Measurements from ENCODE around the gene IFRD2.

IFRD2 gene

GRCh38 chr3:50241163-50241562 lies 51.1 kb downstream of the IFRD2 start:
- no peak for DNase-seq (ENCODE audit: low read depth)
- TF ChIP-seq CTCF (IDR thresholded peaks at IDR 0.05; ENCODE audit: insufficient read depth, low read depth, low read length, missing control alignments), result no peak
- no peak overlapping the region for H3K4me3 ChIP-seq (ENCODE audit: low read depth, low read length)

DNA sequence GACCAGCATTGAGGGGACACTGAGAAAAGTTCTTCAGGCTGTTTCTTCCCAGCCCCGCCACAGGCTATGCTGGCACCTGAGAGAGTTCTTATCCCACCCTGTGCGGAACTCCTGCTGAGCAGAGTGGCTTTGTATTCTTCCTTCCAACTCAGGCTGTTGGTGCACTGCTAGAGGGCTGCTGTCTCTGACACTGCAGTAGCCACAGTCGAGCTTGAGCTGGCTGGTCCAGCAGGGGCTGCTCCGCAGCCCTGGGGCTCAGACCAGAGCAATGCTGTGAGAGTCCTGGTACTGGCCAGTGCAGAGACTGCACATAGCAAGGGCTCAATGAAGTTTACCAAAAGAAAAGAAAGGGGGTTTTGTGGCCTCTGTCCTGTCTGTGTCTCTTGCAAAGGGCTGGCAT lies 52.6 kb downstream of the IFRD2 start:
- DNase-seq (ENCODE audit: low read depth), result no peak
- TF ChIP-seq CTCF (IDR thresholded peaks at IDR 0.05; ENCODE audit: insufficient read depth, low read depth, low read length, missing control alignments), result no peak
- H3K4me3 ChIP-seq (ENCODE audit: low read depth, low read length), result no peak overlapping the region

DNA sequence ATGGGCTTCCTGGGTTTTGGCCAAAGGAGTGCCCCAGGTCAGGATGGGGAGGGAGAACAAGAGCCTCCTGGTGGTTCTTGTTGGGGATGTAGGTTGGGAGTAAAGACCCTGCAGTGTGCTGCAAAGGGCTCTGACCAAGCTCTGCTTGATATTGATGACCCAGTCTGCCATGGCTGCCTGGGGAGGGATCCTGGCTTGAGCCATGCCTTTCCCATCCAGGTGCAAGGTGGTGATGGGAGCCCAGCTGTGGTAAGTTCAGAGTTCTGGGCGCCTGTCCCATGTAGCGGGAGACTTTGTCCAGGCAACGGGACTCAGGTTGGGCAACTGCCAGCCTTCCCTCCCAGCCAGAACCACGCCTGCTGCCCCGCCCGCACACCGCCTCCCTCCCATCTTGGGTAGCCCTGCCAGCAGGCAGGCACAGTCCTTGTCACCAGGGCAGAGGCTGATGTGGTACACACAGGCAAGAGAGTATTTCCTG lies 53.6 kb downstream of the IFRD2 start:
- no peak for DNase-seq (ENCODE audit: low read depth)

GRCh38 chr3:50237754-50238548 lies 54.3 kb downstream of the IFRD2 start:
- H3K4me3 ChIP-seq (ENCODE audit: low read depth, low read length), result peak overlapping the region; percentile 81
- peak; percentile 91 for DNase-seq (ENCODE audit: low read depth)
- TF ChIP-seq CTCF (IDR thresholded peaks at IDR 0.05; ENCODE audit: insufficient read depth, low read depth, low read length, missing control alignments), result no peak

More for the DNA sequence above, 53.6 kb downstream of the IFRD2 start:
- no peak for TF ChIP-seq CTCF (IDR thresholded peaks at IDR 0.05; ENCODE audit: insufficient read depth, low read depth, low read length, missing control alignments)
- H3K4me3 ChIP-seq (ENCODE audit: low read depth, low read length), result peak overlapping the region; percentile 81
